ENCODE data around the gene LSR. TPM values are rescaled to one million over a fixed set of nuclear protein-coding genes. Genes with fewer than 3 reads are reported as not detected.

Gene LSR
- total RNA-seq, 1 donor from 2014 or later = 54.7 TPM

GRCh38 chr19:35272954-35273649 is 24.3 kb downstream of the LSR start:
- Mint-ChIP-seq H3K4me1 (peaks cover 4% of the 10 kb centered on the region), H3K9me3 (no peaks in the 10 kb centered on the region), H3K27me3 (ENCODE audit: low read depth) (no peaks in the 10 kb centered on the region), H3K4me3 (no peak overlapping the region), H3K36me3 (peaks cover 34% of the 10 kb centered on the region), H3K27ac (no peak overlapping the region)
- DNase-seq (ENCODE audit: low spot score in 2 of 2, unreplicated experiment in 2 of 2) = no peak
- TF ChIP-seq CTCF (IDR thresholded peaks at IDR 0.05; ENCODE audit: unreplicated experiment) = no peak

- H3K36me3 Mint-ChIP-seq = peaks cover 34% of the 10 kb centered on the region
- DNase-seq (ENCODE audit: low spot score in 2 of 2, unreplicated experiment in 2 of 2) = no peak
- H3K27ac Mint-ChIP-seq = no peak overlapping the region
- H3K9me3 Mint-ChIP-seq = no peaks in the 10 kb centered on the region
- H3K27me3 Mint-ChIP-seq (ENCODE audit: low read depth) = no peaks in the 10 kb centered on the region
- peaks cover 4% of the 10 kb centered on the region for H3K4me1 Mint-ChIP-seq
- no peak for TF ChIP-seq CTCF (IDR thresholded peaks at IDR 0.05; ENCODE audit: unreplicated experiment)
- H3K4me3 Mint-ChIP-seq = no peak overlapping the region
Observed at GRCh38 chr19:35273686-35274259, 25.0 kb downstream of the LSR start.

- H3K4me3 Mint-ChIP-seq = no peak overlapping the region
- no peak overlapping the region for H3K27ac Mint-ChIP-seq
- no peak for TF ChIP-seq CTCF (IDR thresholded peaks at IDR 0.05; ENCODE audit: unreplicated experiment)
- no peaks in the 10 kb centered on the region for H3K27me3 Mint-ChIP-seq (ENCODE audit: low read depth)
- H3K9me3 Mint-ChIP-seq = no peaks in the 10 kb centered on the region
- DNase-seq (ENCODE audit: low spot score in 2 of 2, unreplicated experiment in 2 of 2) = no peak
- peaks cover 4% of the 10 kb centered on the region for H3K4me1 Mint-ChIP-seq
- H3K36me3 Mint-ChIP-seq = peaks cover 34% of the 10 kb centered on the region
Observed at GRCh38 chr19:35274323-35274722, 25.5 kb downstream of the LSR start.

- no peaks in the 10 kb centered on the region for H3K27me3 Mint-ChIP-seq (ENCODE audit: low read depth)
- peaks cover 26% of the 10 kb centered on the region for H3K36me3 Mint-ChIP-seq
- H3K27ac Mint-ChIP-seq = no peak overlapping the region
- no peaks in the 10 kb centered on the region for H3K4me1 Mint-ChIP-seq
- DNase-seq (ENCODE audit: low spot score in 2 of 2, unreplicated experiment in 2 of 2) = no peak
- no peak for TF ChIP-seq CTCF (IDR thresholded peaks at IDR 0.05; ENCODE audit: unreplicated experiment)
- H3K4me3 Mint-ChIP-seq = no peak overlapping the region
- no peaks in the 10 kb centered on the region for H3K9me3 Mint-ChIP-seq
Observed at GRCh38 chr19:35276706-35277281, 28.0 kb downstream of the LSR start.

- Mint-ChIP-seq H3K36me3 (peaks cover 21% of the 10 kb centered on the region), H3K4me1 (no peaks in the 10 kb centered on the region), H3K4me3 (no peak overlapping the region), H3K9me3 (no peaks in the 10 kb centered on the region), H3K27me3 (ENCODE audit: low read depth) (peaks cover 1% of the 10 kb centered on the region), H3K27ac (no peak overlapping the region)
- DNase-seq (ENCODE audit: low spot score in 2 of 2, unreplicated experiment in 2 of 2) = no peak
- TF ChIP-seq CTCF (IDR thresholded peaks at IDR 0.05; ENCODE audit: unreplicated experiment) = no peak
Observed at GRCh38 chr19:35278578-35279284, 29.9 kb downstream of the LSR start.
